Tibial nerve (tissue), 4 donors: ENCODE data around the gene HLCS. TPM values are rescaled to one million over a fixed set of nuclear protein-coding genes. Genes with fewer than 3 reads are reported as not detected.

Experiments
- DNase-seq, 2 donors: peaks; one replicate each; pipeline ENCODE4 v3.0.0-alpha.2; 2019; ENCODE audit warnings: low spot score in 2 of 2
- H3K27ac ChIP-seq, 4 donors: fragments of 200-600 bp; sonication (generic) in 3 of 4; one replicate each; pipeline ENCODE4 v1.5.1; 2017 to 2019; ENCODE audit warnings: mild to moderate bottlenecking in 1 of 4
- H3K27me3 ChIP-seq, 2 donors: fragments of 200-600 bp; sonication (generic) in 1 of 2; one replicate each; pipeline versions ENCODE4 v1.5.1 to v1.6.0; 2017 to 2019
- H3K36me3 ChIP-seq, 3 donors: fragments of 200-600 bp; sonication (generic); one replicate each; pipeline ENCODE4 v1.5.1; 2018 to 2019
- H3K4me1 ChIP-seq, 4 donors: fragments of 200-600 bp; sonication (generic) in 3 of 4; one replicate each; pipeline ENCODE4 v1.5.1; 2017 to 2019
- H3K4me3 ChIP-seq, 4 donors: fragments of 200-600 bp; sonication (generic) in 3 of 4; one replicate each; pipeline ENCODE4 v1.5.1; 2017 to 2019; ENCODE audit warnings: mild to moderate bottlenecking in 1 of 4, moderate library complexity in 1 of 4
- H3K9me3 ChIP-seq, 4 donors: fragments of 200-600 bp; sonication (generic) in 3 of 4; one replicate each; pipeline ENCODE4 v1.5.1; 2017 to 2019
- CTCF ChIP-seq, 5 experiments: fragments of 200-600 bp in 3 of 5; fragments of 450-650 bp in 2 of 5; sonication (generic) in 3 of 5; IDR thresholded peaks; one replicate each; pipeline ENCODE4 v1.5.1; 2016 to 2019; ENCODE audit warnings: antibody characterized with exemption in 5 of 5, mild to moderate bottlenecking in 3 of 5, moderate library complexity in 2 of 5
- EP300 ChIP-seq, 2 donors: sonication (generic); formaldehyde crosslinking; IDR thresholded peaks; one replicate each; pipeline ENCODE4 v1.6.1; 2017; ENCODE audit warnings: antibody characterized with exemption in 2 of 2, mild to moderate bottlenecking in 1 of 2
- POLR2A ChIP-seq, 2 donors: fragments of 450-650 bp; IDR thresholded peaks; one replicate each; pipeline ENCODE4 v1.6.1; 2017; ENCODE audit warnings: antibody characterized with exemption in 2 of 2, mild to moderate bottlenecking in 2 of 2, moderate library complexity in 2 of 2
- WGBS, 2 donors: methylation state at CpG; one replicate each; pipeline ENCODE4 v1.1.5; 2018; 5-methylcytosine and 5-hydroxymethylcytosine counted together
- total RNA-seq, 4 donors: library from RNA; depleted of rRNA; stranded (reverse); fragments of >200 nt; gene quantifications; one replicate each; pipeline ENCODE4 v1.1.0, GENCODE V29; 2016

HLCS gene
- total RNA-seq, 4 donors from 2014 or later, result 14.4 to 19.0 (median 17.4) TPM

GRCh38 chr21:36888466-36888865, 78.0 kb downstream of the HLCS start:
- no peak for TF ChIP-seq POLR2A (IDR thresholded peaks at IDR 0.05)
- no peak for TF ChIP-seq CTCF (IDR thresholded peaks at IDR 0.05)
- no peak for TF ChIP-seq EP300 (IDR thresholded peaks at IDR 0.05)
- H3K36me3 ChIP-seq, result peaks cover 0 to 55% (median 0%) of the 10 kb centered on the region in 3 donors
- H3K4me1 ChIP-seq, result no peaks in the 10 kb centered on the region
- WGBS, 2 donors, result 83 to 88% methylated on average over 5 of the region's 5 CpGs
- DNase-seq, result no peak
- no peaks in the 10 kb centered on the region for H3K27me3 ChIP-seq
- peaks cover 0 to 9% (median 0%) of the 10 kb centered on the region in 4 donors for H3K9me3 ChIP-seq
- no peak overlapping the region for H3K27ac ChIP-seq
- H3K4me3 ChIP-seq, result no peak overlapping the region

- H3K27ac ChIP-seq, result no peak overlapping the region
- no peaks in the 10 kb centered on the region for H3K27me3 ChIP-seq
- TF ChIP-seq EP300 (IDR thresholded peaks at IDR 0.05) (no peak), POLR2A (IDR thresholded peaks at IDR 0.05) (no peak), CTCF (IDR thresholded peaks at IDR 0.05) (no peak)
- H3K4me3 ChIP-seq, result no peak overlapping the region
- H3K4me1 ChIP-seq, result no peaks in the 10 kb centered on the region
- WGBS, 2 donors, result 46 to 52% methylated on average over 5 of the region's 5 CpGs
- H3K9me3 ChIP-seq, result peaks cover 0 to 9% (median 0%) of the 10 kb centered on the region in 4 donors
- DNase-seq, result no peak
- H3K36me3 ChIP-seq, result peaks cover 0 to 53% (median 0%) of the 10 kb centered on the region in 3 donors
Observed at GRCh38 chr21:36887963-36888362, 78.5 kb downstream of the HLCS start.

GRCh38 chr21:36883532-36884486, 82.7 kb downstream of the HLCS start:
- Histone ChIP-seq H3K27me3 (no peaks in the 10 kb centered on the region), H3K9me3 (peaks cover 0 to 9% (median 0%) of the 10 kb centered on the region in 4 donors), H3K36me3 (peaks cover 0 to 25% (median 0%) of the 10 kb centered on the region in 3 donors), H3K4me1 (no peaks in the 10 kb centered on the region), H3K4me3 (no peak overlapping the region), H3K27ac (no peak overlapping the region)
- TF ChIP-seq POLR2A (IDR thresholded peaks at IDR 0.05), result no peak
- no peak for TF ChIP-seq EP300 (IDR thresholded peaks at IDR 0.05)
- no peak for TF ChIP-seq CTCF (IDR thresholded peaks at IDR 0.05)
- DNase-seq, result no peak
- 95 to 97% methylated on average over 14 of the region's 14 CpGs for WGBS, 2 donors

- Histone ChIP-seq H3K9me3 (peaks cover 0 to 12% (median 0%) of the 10 kb centered on the region in 4 donors), H3K4me3 (no peak overlapping the region), H3K36me3 (peaks cover 0 to 25% (median 0%) of the 10 kb centered on the region in 3 donors), H3K27me3 (no peaks in the 10 kb centered on the region), H3K27ac (no peak overlapping the region), H3K4me1 (no peaks in the 10 kb centered on the region)
- no peak for DNase-seq
- 61 to 63% methylated on average over 4 of the region's 4 CpGs for WGBS, 2 donors
- TF ChIP-seq EP300 (IDR thresholded peaks at IDR 0.05) (no peak), CTCF (IDR thresholded peaks at IDR 0.05) (no peak), POLR2A (IDR thresholded peaks at IDR 0.05) (no peak)
Observed at GRCh38 chr21:36882776-36883175, 83.7 kb downstream of the HLCS start.

GRCh38 chr21:36881228-36881627, 85.2 kb downstream of the HLCS start:
- TF ChIP-seq EP300 (IDR thresholded peaks at IDR 0.05), result no peak
- no peak for TF ChIP-seq CTCF (IDR thresholded peaks at IDR 0.05)
- DNase-seq, result no peak
- Histone ChIP-seq H3K4me3 (no peak overlapping the region), H3K4me1 (no peaks in the 10 kb centered on the region), H3K9me3 (peaks cover 0 to 17% (median 0%) of the 10 kb centered on the region in 4 donors), H3K36me3 (peaks cover 0 to 18% (median 0%) of the 10 kb centered on the region in 3 donors), H3K27ac (no peak overlapping the region), H3K27me3 (no peaks in the 10 kb centered on the region)
- 91 to 92% methylated on average over 12 of the region's 12 CpGs for WGBS, 2 donors
